Measurements from ENCODE around the gene TMEM190. TPM values are rescaled to one million over a fixed set of nuclear protein-coding genes. Genes with fewer than 3 reads are reported as not detected.

TMEM190 gene
- total and polyA plus RNA-seq, 9 of the 15 experiments (the other 6 are each of a cell fraction or from before 2014, with no cell fraction given) = not detected

- no peak for TF ChIP-seq TSHZ1 (CRISPR knock-in tag; IDR thresholded peaks at IDR 0.05)
- TF ChIP-seq NR2C1 (IDR thresholded peaks at IDR 0.05) = peak; percentile 56
- peak; percentile 39; the same call in 1 of the 2 replicates for TF ChIP-seq NR2C1 (tag; IDR thresholded peaks at IDR 0.05)
- TF ChIP-seq SIN3A (IDR thresholded peaks at IDR 0.05; ENCODE audit: borderline replicate concordance in 2 of 2, control insufficient read depth in 1 of 2, low read depth in 2 of 2, low read length in 2 of 2) = peak in 1 of 2 experiments; percentile 9; a peak in 1 of 4 replicates
- TF ChIP-seq NFRKB (IDR thresholded peaks at IDR 0.05; ENCODE audit: low read depth) = peak; percentile 46; the same call in 1 of the 2 replicates
- TF ChIP-seq PRDM10 (IDR thresholded peaks at IDR 0.05; ENCODE audit: partially characterized antibody) = no peak
- TF ChIP-seq RBFOX2 (IDR thresholded peaks at IDR 0.05; ENCODE audit: low read depth, low read length) = peak; percentile 85
- 0 out of 2 replicates have a peak, but pooled peaks have one; percentile 48 for TF ChIP-seq ZNF12 (CRISPR knock-in tag; IDR thresholded peaks at IDR 0.05)
- TF ChIP-seq DACH1 (IDR thresholded peaks at IDR 0.05; ENCODE audit: partially characterized antibody) = no peak
- TF ChIP-seq HDGF (IDR thresholded peaks at IDR 0.05) = peak; percentile 83; the same call in 1 of the 2 replicates
- TF ChIP-seq NFIX (CRISPR knock-in tag; IDR thresholded peaks at IDR 0.05; ENCODE audit: low read depth) = no peak
- TF ChIP-seq ZNF707 (CRISPR knock-in tag; conservative IDR thresholded peaks at IDR 0.05) = no peak
- TF ChIP-seq CEBPG (CRISPR knock-in tag; IDR thresholded peaks at IDR 0.05) = no peak
- TF ChIP-seq CEBPG (tag; conservative IDR thresholded peaks at IDR 0.05 in 1 of 2, IDR thresholded peaks at IDR 0.05 in 1 of 2) = no peak
- no peak for TF ChIP-seq ZNF507 (tag; conservative IDR thresholded peaks at IDR 0.05)
- TF ChIP-seq POLR2B (IDR thresholded peaks at IDR 0.05; ENCODE audit: low read depth, partially characterized antibody) = peak; percentile 76
- TF ChIP-seq ZSCAN29 (IDR thresholded peaks at IDR 0.05) = no peak
- TF ChIP-seq ZNF511 (CRISPR knock-in tag; IDR thresholded peaks at IDR 0.05) = peak; percentile 51; the same call in 1 of the 2 replicates
- TF ChIP-seq KDM5B (IDR thresholded peaks at IDR 0.05; ENCODE audit: insufficient replicate concordance, low read depth, low read length) = peak; percentile 37
- TF ChIP-seq ZNF143 (CRISPR knock-in tag; IDR thresholded peaks at IDR 0.05) = 0 out of 2 replicates have a peak, but pooled peaks have one; percentile 19
Observed at GRCh38 chr19:55339889-55340783, 36.5 kb upstream of the TMEM190 start (continued).

Measured in K562 (cell line).